Fibroblast of skin of abdomen (primary cell): ENCODE measurements around the gene FAM168A.
A peak's percentile ranks its signal among the peaks of the same experiment; 100 is the strongest.
"Not testable (repeated sequence)": the region's sequence is repeated elsewhere in the genome, so short reads cannot be mapped to it uniquely, and the experiment has no call there.

ENCODE experiments used
- DNase-seq: peaks from one replicate; pipeline ENCODE4 v3.0.0-alpha.2; 2013

FAM168A gene

GRCh38 chr11:73466643-73467042 lies 131.3 kb downstream of the FAM168A start:
- DNase-seq, result no peak

- peak; percentile 3 for DNase-seq
Observed at GRCh38 chr11:73465871-73466270, 132.0 kb downstream of the FAM168A start.

GRCh38 chr11:73465023-73465675 lies 132.8 kb downstream of the FAM168A start:
- DNase-seq, result peak; percentile 55

GRCh38 chr11:73464347-73464746 lies 133.6 kb downstream of the FAM168A start:
- DNase-seq, result peak; percentile 22

GRCh38 chr11:73463359-73463758 lies 134.6 kb downstream of the FAM168A start:
- peak; percentile 75 for DNase-seq

GRCh38 chr11:73461964-73462363 lies 135.9 kb downstream of the FAM168A start:
- DNase-seq, result no peak

- DNase-seq, result peak; percentile 22
Observed at GRCh38 chr11:73461335-73461840, 136.5 kb downstream of the FAM168A start.

GRCh38 chr11:73458201-73458600 lies 139.7 kb downstream of the FAM168A start:
- DNase-seq, result no peak

GRCh38 chr11:73454987-73455386 lies 142.9 kb downstream of the FAM168A start:
- no peak for DNase-seq

GRCh38 chr11:73453562-73453961 lies 144.3 kb downstream of the FAM168A start:
- DNase-seq, result peak; percentile 20

- no peak for DNase-seq
Observed at GRCh38 chr11:73452726-73453125, 145.2 kb downstream of the FAM168A start.

- no peak for DNase-seq
Observed at GRCh38 chr11:73451896-73452295, 146.0 kb downstream of the FAM168A start.

GRCh38 chr11:73446766-73447165 lies 151.1 kb downstream of the FAM168A start:
- no peak for DNase-seq

GRCh38 chr11:73445980-73446379 lies 151.9 kb downstream of the FAM168A start:
- no peak for DNase-seq

- DNase-seq, result peak; percentile 67
Observed at GRCh38 chr11:73439002-73439843, 158.7 kb downstream of the FAM168A start.

GRCh38 chr11:73436859-73437258 lies 161.1 kb downstream of the FAM168A start:
- not testable (repeated sequence) for DNase-seq

GRCh38 chr11:73431396-73431795 lies 166.5 kb downstream of the FAM168A start:
- no peak for DNase-seq

- no peak for DNase-seq
Observed at GRCh38 chr11:73430326-73430725, 167.6 kb downstream of the FAM168A start.

GRCh38 chr11:73429121-73429750 lies 168.7 kb downstream of the FAM168A start:
- DNase-seq, result peak; percentile 62

- DNase-seq, result no peak
Observed at GRCh38 chr11:73428699-73429098, 169.2 kb downstream of the FAM168A start.

- DNase-seq, result no peak
Observed at GRCh38 chr11:73428227-73428626, 169.7 kb downstream of the FAM168A start.

GRCh38 chr11:73426219-73426850 lies 171.6 kb downstream of the FAM168A start:
- DNase-seq, result peak; percentile 80

- no peak for DNase-seq
Observed at GRCh38 chr11:73425108-73425507, 172.8 kb downstream of the FAM168A start.
